SK-N-MC (cell line): ENCODE results near the gene PSMD9.
A peak's percentile ranks its signal among the peaks of the same experiment; 100 is the strongest.

ENCODE experiments used
- EZH2 ChIP-seq: fragments of 200-600 bp; sonication (generic); IDR thresholded peaks from one replicate; pipeline ENCODE4 v1.6.1; 2017; ENCODE audit warnings: antibody characterized with exemption
- FOXP2 ChIP-seq: optimal IDR thresholded peaks from 2 replicates; pipeline ENCODE3; 2011; ENCODE audit warnings: mild to moderate bottlenecking, moderate library complexity; ENCODE audit not compliant: insufficient read depth; ENCODE audit errors: extremely low read length, control extremely low read depth
- POLR2AphosphoS5 ChIP-seq: IDR thresholded peaks from 2 replicates; pipeline ENCODE4 v1.6.1; 2012; ENCODE audit warnings: mild to moderate bottlenecking, low read depth, low read length, borderline replicate concordance

DNA sequence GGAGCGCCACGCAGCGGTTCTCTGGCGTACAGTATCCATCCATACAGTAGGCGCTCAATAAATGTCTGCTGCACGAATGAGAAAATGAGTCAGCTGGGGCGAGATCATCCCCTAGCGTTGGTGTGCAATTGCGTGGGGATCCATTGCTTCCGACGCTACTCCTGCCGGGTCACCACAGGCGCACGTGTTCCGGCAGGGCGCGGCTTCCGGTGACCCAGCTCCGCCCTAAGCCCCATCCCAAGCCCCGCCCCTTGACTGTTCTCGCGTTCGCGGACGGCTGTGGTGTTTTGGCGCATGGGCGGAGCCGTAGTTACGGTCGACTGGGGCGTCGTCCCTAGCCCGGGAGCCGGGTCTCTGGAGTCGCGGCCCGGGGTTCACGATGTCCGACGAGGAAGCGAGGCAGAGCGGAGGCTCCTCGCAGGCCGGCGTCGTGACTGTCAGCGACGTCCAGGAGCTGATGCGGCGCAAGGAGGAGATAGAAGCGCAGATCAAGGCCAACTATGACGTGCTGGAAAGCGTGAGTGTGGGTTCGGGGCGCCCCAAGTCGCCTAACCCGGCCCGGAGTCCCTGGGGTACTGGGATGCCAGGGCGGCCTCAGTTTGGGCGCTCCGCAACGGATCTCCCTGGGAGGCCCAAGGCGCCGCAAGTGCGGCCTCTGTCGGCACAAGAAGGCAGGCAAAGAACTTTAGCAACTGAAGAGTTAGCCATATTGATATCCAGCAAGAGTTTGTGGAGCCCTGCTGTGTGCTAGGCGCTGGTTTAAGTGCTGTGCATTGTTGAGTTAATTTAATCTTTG, at the start of gene PSMD9:
- TF ChIP-seq POLR2AphosphoS5, result peak; percentile 92
- TF ChIP-seq EZH2, result no peak
- TF ChIP-seq FOXP2, result peak; percentile 72
